GOT3 (cell line): ENCODE data around the gene TSHR.
"Not testable (repeated sequence)": the region's sequence is repeated elsewhere in the genome, so short reads cannot be mapped to it uniquely, and the experiment has no call there.

Source experiments
- DNase-seq: peaks from one replicate; lab custom pipeline; 2025; ENCODE audit warnings: mixed read lengths; lab: John Stamatoyannopoulos, UW

Gene TSHR

GRCh38 chr14:80996049-80996901 is 40.9 kb downstream of the TSHR start:
- no peak for DNase-seq

- no peak for DNase-seq
These were observed 46.0 kb downstream of the TSHR start for GRCh38 chr14:81001447-81001846.

- DNase-seq: no peak
These were observed 49.2 kb downstream of the TSHR start for GRCh38 chr14:81004575-81004974.

- no peak for DNase-seq
These were observed 50.3 kb downstream of the TSHR start for GRCh38 chr14:81005540-81006228.

DNA sequence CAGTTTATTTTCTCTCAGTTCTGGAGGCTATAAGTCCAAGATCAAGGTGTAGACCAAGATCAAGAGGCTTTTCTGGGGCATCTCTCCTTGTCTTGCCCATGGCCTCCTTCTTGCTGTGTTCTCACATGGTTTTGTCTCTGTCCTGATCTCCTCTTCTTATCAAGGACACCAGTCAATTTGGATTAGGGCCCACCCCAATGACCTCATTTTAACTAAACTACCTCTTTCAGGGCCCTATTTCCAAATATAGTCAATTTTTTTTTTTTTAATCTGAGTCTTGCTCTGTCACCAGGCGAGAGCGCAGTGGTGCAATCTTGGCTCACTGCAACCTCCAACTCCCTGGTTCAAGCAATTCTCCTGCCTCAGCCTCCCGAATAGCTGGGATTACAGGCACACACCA is 50.8 kb downstream of the TSHR start:
- DNase-seq: no peak

GRCh38 chr14:81007131-81007530 is 51.7 kb downstream of the TSHR start:
- no peak for DNase-seq

DNA sequence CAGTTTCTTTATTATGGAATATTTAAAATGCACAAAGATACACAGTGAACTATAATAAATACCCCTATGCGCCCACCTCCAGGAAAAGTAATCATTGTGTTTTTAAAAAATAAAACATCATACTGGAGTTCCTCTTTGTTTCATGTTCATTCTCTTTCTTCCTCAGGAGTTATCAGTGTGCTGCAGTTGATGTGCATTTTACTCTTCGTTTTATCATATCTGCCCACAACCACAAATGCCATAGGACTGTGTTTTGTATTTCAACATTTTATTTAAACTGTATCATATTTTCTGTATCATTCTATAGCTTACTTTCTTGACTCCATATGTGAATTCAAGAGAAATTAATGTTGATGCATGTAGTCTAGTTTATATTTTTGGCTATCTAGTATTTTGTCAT is 53.9 kb downstream of the TSHR start:
- no peak for DNase-seq

- DNase-seq: no peak
These were observed 62.8 kb downstream of the TSHR start for GRCh38 chr14:81018251-81018650.

DNA sequence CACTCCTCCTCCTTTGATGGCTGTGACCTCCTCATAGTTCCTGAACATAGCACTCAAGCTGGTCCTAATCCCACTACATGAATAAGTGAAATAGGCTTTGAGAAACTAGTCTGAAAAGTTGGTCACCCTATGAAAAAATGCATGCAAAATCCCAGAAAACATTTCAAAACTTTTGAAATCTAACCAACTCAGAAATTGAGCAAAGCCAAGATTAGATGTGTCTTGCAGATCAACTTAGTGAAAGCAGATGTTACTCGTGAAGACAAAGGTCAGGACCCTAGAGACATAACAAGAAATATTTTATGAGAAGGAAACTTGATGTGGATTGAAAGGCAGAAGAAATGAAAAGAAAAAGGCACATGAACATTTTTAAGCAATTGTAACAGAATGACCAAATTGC is 63.3 kb downstream of the TSHR start:
- no peak for DNase-seq

GRCh38 chr14:81019113-81019512 is 63.7 kb downstream of the TSHR start:
- DNase-seq: not testable (repeated sequence)

DNA sequence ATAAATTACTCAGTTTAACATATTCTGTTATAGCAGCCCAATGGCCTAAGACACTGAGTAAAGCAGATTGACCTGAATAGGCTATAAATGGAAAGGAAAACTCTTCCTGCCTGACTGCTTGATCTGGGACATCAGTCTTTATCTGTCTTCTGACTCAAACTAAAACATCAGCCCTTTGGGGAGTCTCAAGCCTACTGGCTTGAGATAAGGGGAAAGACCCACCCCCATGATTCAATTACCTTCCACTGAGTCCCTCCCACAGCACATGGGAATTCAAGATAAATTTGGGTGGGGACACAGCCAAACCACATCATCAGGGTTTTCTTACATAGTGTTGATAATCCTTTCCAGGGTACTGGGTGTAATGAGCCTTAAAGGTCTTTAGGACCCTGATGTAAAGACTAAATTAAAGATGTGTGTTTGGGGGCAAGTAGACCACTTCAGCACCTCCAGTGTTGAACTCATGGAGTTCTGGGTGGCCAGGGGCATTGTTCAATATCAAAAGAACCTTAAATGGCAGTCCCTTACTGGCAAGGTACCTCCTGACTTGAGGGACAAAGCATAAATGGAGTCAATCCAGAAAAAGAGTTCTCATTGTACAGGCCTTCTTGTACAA is 67.8 kb downstream of the TSHR start:
- DNase-seq: no peak

DNA sequence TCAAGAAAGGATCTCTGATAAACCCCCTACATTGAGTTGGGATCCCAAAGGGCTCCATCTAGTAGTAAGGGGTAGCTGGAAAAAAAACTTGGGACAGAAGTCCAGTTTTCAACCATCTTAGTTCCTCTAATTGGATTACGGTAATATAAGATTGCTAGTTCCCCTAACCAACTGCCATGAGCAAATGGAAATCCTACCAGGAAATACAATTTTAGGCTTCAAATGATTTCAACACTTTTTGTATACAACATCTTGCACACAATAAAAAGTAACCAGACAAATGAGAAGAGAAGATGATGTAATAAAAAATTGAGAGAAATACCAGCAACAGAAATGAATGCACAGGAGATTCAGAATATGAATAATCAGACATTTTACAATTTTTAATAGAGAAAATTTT is 73.0 kb downstream of the TSHR start:
- no peak for DNase-seq

DNA sequence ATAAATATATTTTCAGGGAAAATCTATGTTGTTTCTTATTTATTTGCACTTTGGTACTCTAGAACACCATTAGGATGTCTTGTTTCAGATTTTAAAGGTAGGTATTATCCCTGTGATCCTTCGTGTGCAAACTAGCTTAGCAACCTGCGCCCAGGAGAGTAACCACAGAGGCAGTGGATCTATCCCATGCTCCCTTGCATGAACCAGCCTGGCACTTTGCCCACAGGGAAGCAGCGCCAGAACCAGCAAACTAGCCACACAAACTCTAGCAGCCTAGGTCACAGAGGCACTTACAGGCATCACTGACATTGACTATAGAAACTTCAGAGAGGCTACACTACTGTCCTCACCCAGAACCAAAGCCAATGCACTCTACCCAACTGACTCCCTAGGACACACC is 76.1 kb downstream of the TSHR start:
- no peak for DNase-seq

DNA sequence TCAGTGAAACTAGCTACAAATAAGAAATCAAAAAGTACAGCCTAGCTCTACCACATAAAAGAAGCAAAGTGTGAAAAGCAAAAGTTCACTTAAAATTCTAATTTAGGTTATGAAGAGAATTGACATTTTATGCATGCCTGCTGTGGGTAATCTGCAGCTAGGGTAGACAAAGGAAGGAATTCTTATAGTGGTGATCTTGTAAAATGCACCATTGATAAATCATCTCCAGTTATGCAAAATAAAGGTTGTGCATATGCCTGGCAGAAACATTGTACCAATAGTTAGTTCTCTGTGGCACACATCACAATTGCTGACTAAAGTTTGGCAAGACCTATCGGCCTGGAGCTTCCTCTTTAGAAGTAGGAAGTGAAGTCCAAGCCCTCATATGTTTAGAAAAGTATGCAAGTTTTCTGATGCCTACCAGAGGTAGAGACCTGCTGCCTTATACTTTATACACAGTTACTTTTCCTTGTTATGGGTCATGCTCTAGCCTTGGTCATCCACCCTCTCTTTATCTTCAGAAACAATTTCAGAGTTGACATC is 78.3 kb downstream of the TSHR start:
- no peak for DNase-seq

DNA sequence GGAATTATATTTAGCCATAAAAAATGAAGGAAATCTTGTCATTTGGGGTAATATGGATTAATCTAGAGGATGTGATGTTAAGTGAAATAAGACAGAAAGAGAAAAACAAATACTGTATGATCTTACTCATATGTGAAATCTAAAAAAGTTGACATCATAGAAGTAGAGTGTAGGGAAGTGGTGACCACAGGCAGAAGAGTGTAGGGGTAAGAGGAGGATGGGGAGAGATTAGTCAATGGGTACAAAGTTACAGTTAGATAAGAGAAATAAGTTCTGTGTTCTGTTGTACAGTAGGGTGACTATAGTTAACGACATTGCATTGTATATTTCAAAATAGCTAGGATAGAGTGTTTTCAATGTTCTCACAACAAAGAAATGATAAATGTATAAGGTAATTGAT is 87.0 kb downstream of the TSHR start:
- DNase-seq: no peak

DNA sequence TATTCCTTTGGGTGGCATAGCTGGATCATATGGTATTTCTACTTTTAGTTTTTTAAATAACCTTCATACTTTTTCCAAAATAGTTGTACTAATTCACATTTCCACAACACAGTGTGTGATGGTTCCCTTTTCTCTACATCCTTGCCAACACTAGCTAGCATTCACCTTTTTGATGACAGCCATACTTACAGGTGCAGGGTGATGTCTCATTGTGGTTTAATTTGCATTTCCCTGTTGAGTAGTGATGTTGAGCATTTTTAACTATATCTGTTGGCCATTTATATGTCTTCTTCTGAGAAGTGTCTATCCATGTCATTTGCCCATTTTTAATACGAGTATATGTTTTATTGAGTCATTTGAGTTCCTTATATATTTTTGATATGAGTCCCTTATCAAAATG is 96.1 kb downstream of the TSHR start:
- no peak for DNase-seq

GRCh38 chr14:81054057-81054456 is 98.6 kb downstream of the TSHR start:
- not testable (repeated sequence) for DNase-seq

DNA sequence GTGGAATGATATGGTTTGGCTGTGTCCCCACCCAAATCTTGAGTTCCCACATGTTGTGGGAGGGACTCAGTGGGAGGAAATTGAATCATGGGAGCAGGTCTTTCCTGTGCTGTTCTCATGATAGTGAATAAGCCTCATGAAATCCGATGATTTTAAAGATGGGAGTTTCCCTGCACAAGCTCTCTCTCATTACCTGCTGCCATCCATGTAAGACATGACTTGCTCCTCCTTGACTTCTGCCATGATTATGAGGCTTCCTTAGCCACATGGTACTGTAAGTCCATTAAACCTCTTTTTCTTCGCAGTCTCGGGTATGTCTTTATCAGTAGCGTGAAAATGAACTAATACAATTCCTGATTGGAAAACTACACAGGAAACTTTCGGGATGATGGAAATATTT is 100.5 kb downstream of the TSHR start:
- DNase-seq: no peak

DNA sequence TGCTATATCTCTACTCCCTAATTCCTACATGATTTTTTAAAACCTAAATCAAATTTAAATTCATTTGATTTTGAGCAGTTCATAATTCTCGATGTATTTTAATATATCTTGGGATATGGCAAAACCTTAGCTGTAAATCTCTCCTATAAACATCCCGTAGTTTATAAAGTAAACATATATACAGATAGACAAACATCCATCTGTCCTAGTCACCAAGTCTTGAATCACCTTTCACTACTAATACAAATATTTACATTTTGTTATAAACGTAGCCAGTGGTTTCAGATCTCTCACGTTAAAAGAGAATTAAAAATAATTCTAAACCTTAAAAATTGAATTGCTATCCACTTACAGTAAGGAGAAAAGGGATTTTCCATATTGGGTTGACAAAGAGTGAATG is 107.0 kb downstream of the TSHR start:
- DNase-seq: no peak

DNA sequence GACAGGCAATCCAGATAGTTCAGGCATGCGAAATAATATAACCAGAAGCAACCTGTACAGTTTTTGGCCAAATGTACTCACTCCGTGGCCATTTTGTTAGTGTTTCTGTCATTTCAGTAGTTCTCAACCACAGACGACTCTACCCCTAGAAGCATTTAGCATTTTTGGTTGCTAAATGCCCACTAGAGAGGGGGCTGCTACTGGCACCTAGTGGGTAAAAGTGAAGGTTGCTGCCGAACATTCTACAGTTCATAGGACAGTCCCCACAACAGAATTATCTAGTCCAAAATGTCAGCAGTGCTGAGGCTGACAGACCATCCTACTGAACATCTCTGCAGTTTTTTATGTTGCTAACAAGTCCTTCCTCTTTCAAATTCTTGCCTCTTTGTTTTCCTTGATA is 107.4 kb downstream of the TSHR start:
- no peak for DNase-seq

DNA sequence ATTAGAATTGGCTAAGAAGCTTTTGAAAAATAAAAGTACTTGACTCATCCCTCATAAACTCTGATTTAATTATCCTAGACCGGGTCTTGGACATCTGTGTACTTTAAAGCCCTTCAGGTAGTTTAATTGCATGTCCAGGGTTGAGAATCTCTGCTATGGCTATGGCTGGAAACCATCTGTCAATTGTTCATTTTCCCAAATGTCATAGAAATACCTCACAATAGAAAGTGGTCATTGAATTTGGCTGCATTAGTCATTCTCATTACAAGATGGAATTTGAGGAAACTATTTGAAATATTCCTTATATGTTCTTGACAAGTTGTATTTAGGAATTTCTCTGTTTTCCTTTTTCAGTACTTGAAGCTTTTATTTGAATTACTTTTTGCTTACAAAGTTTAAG is 111.3 kb downstream of the TSHR start:
- no peak for DNase-seq

DNA sequence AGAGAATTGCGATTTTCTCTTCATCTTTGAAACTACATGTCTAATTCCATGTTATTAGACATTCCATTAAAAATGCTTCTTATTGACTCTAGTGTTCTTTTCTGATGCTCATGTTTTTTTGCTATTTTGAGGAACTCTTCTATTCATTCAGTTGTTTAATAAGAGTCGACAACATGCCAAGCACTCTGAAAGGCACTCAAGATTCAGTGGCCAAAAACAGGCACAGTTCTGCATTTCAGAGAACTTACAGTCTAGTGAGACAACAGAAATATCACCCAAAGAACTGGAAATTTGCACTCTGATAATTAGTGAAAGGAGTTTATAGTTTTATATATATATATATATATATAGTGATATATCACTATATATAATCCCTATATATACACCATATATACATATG is 111.7 kb downstream of the TSHR start:
- no peak for DNase-seq
